Panc1 (cell line): Measurements from ENCODE around the gene RIMBP2.

ENCODE experiments used
- CTCF ChIP-seq: fragments of 450-650 bp; IDR thresholded peaks from 2 replicates; pipeline ENCODE4 v1.5.1; 2017; ENCODE audit warnings: mild to moderate bottlenecking
- POLR2AphosphoS5 ChIP-seq: IDR thresholded peaks from 2 replicates; pipeline ENCODE4 v1.6.1; 2012; ENCODE audit warnings: mild to moderate bottlenecking, low read depth, low read length, moderate library complexity
- REST ChIP-seq, 2 experiments: IDR thresholded peaks; 2 replicates each; pipeline ENCODE4 v1.6.1; 2011 to 2012; ENCODE audit warnings: low read depth in 2 of 2, control low read depth in 1 of 2, low read length in 1 of 2, mild to moderate bottlenecking in 1 of 2, moderate library complexity in 1 of 2; ENCODE audit not compliant: insufficient read depth in 1 of 2
- SIN3A ChIP-seq: IDR thresholded peaks from 2 replicates; pipeline ENCODE4 v1.6.1; 2012; ENCODE audit warnings: low read depth, mild to moderate bottlenecking, low read length, moderate library complexity, borderline replicate concordance; ENCODE audit not compliant: insufficient read depth
- TCF7L2 ChIP-seq: IDR thresholded peaks from 2 replicates; pipeline ENCODE4 v1.6.1; 2011; ENCODE audit warnings: mild to moderate bottlenecking, low read depth, low read length, inconsistent platforms

DNA sequence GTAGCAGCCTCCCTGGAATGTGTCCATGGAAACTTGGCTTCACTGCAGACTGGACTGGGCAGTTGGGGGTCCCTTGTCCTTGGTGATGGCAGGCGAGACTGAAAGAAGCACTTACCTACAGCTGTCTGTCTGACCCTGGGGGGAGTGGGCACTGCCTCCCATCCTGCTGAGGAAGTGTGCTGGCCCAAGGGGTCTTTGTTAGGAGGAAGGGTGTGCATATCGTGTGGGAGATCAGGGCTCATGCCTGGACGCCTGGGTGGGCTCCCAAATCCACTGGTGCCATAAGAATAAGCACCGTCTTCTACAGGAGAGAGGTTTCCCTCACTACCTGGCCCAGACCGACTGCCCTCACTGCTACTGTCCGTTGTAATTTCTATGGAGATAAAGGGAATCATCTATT lies 297.0 kb downstream of the RIMBP2 start:
- TF ChIP-seq CTCF: no peak
- TF ChIP-seq POLR2AphosphoS5: no peak
- TF ChIP-seq REST (IDR thresholded peaks at IDR 0.05; ENCODE audit: insufficient read depth in 1 of 2, low read depth in 2 of 2, low read length in 1 of 2): no peak
- TF ChIP-seq SIN3A: no peak
- TF ChIP-seq TCF7L2: no peak
